Ascending aorta (tissue), 2 donors: ENCODE data around the gene CYTH3. TPM values are rescaled to one million over a fixed set of nuclear protein-coding genes. Genes with fewer than 3 reads are reported as not detected.

Experiments used
- DNase-seq, 2 donors: peaks; one replicate each; pipeline ENCODE4 v3.0.0-alpha.2; 2019; ENCODE audit warnings: low spot score in 2 of 2
- H3K27ac ChIP-seq, 2 donors: fragments of 200-600 bp; sonication (generic); one replicate each; pipeline ENCODE4 v1.5.1; 2016 to 2017; ENCODE audit warnings: mild to moderate bottlenecking in 1 of 2
- H3K27me3 ChIP-seq: fragments of 200-600 bp; sonication (generic); one replicate; pipeline ENCODE4 v1.5.1; 2017
- H3K36me3 ChIP-seq, 2 donors: fragments of 200-600 bp; sonication (generic); one replicate each; pipeline ENCODE4 v1.5.1; 2016
- H3K4me1 ChIP-seq, 2 donors: fragments of 200-600 bp; sonication (generic); one replicate each; pipeline ENCODE4 v1.5.1; 2016 to 2017; ENCODE audit warnings: mild to moderate bottlenecking in 1 of 2
- H3K4me3 ChIP-seq, 2 donors: fragments of 200-600 bp; sonication (generic); one replicate each; pipeline ENCODE4 v1.5.1; 2016 to 2017; ENCODE audit warnings: mild to moderate bottlenecking in 1 of 2
- H3K9me3 ChIP-seq, 2 donors: fragments of 200-600 bp; sonication (generic); one replicate each; pipeline ENCODE4 v1.5.1; 2016
- CTCF ChIP-seq, 3 experiments: fragments of 200-600 bp in 2 of 3; fragments of 450-650 bp in 1 of 3; sonication (generic) in 2 of 3; IDR thresholded peaks; one replicate each; pipeline ENCODE4 v1.5.1; 2016 to 2019; ENCODE audit warnings: antibody characterized with exemption in 3 of 3, mild to moderate bottlenecking in 1 of 3, moderate library complexity in 1 of 3
- intact Hi-C: fragments of 100-400 bp; cut with DNase I; formaldehyde crosslinking; loops from one replicate; pipeline ENCODE4 v1.15.1; 2023
- total RNA-seq: library from RNA; depleted of rRNA; stranded (reverse); fragments of >200 nt; gene quantifications from one replicate; pipeline ENCODE4 v1.1.0, GENCODE V29; 2016

The CYTH3 gene
- total RNA-seq, 1 donor from 2014 or later, result 51.8 TPM

- no peak for DNase-seq
- no peaks in the 10 kb centered on the region for H3K27me3 ChIP-seq
- H3K4me3 ChIP-seq, result no peak overlapping the region
- H3K27ac ChIP-seq, result no peak overlapping the region
- no peak for TF ChIP-seq CTCF (IDR thresholded peaks at IDR 0.05)
- H3K4me1 ChIP-seq, result peaks cover 7 to 36% of the 10 kb centered on the region in 2 donors
- intact Hi-C loops, result no loop called here
- H3K9me3 ChIP-seq, result no peaks in the 10 kb centered on the region
- H3K36me3 ChIP-seq, result peaks cover 42 to 46% of the 10 kb centered on the region in 2 donors
Measured at GRCh38 chr7:6172910-6173295, 99.5 kb downstream of the CYTH3 start.

GRCh38 chr7:6172224-6172909, 100.1 kb downstream of the CYTH3 start:
- no peaks in the 10 kb centered on the region for H3K27me3 ChIP-seq
- peak overlapping the region in 1 of 2 donors; percentile 10 for H3K27ac ChIP-seq
- peaks cover 42 to 43% of the 10 kb centered on the region in 2 donors for H3K36me3 ChIP-seq
- no peak for TF ChIP-seq CTCF (IDR thresholded peaks at IDR 0.05)
- no peak for DNase-seq
- intact Hi-C loops, result no loop called here
- no peaks in the 10 kb centered on the region for H3K9me3 ChIP-seq
- peaks cover 7 to 35% of the 10 kb centered on the region in 2 donors for H3K4me1 ChIP-seq
- H3K4me3 ChIP-seq, result no peak overlapping the region

- no peak overlapping the region for H3K4me3 ChIP-seq
- intact Hi-C loops, result no loop called here
- peak overlapping the region; percentile 10 to 33 for H3K27ac ChIP-seq
- no peaks in the 10 kb centered on the region for H3K9me3 ChIP-seq
- no peak for DNase-seq
- TF ChIP-seq CTCF (IDR thresholded peaks at IDR 0.05), result no peak
- peaks cover 42% of the 10 kb centered on the region in 2 donors for H3K36me3 ChIP-seq
- peaks cover 2 to 32% of the 10 kb centered on the region in 2 donors for H3K4me1 ChIP-seq
- no peaks in the 10 kb centered on the region for H3K27me3 ChIP-seq
Measured at GRCh38 chr7:6171532-6172223, 100.7 kb downstream of the CYTH3 start.

- Histone ChIP-seq H3K36me3 (peaks cover 42 to 44% of the 10 kb centered on the region in 2 donors), H3K27me3 (no peaks in the 10 kb centered on the region), H3K9me3 (no peaks in the 10 kb centered on the region), H3K4me1 (peaks cover 0 to 24% of the 10 kb centered on the region in 2 donors), H3K27ac (peak overlapping the region; percentile 10 to 33), H3K4me3 (no peak overlapping the region)
- intact Hi-C loops, result no loop called here
- no peak for DNase-seq
- TF ChIP-seq CTCF (IDR thresholded peaks at IDR 0.05), result no peak
Measured at GRCh38 chr7:6170571-6171531, 101.6 kb downstream of the CYTH3 start.

GRCh38 chr7:6169805-6170520, 102.5 kb downstream of the CYTH3 start:
- Histone ChIP-seq H3K4me1 (peaks cover 0 to 17% of the 10 kb centered on the region in 2 donors), H3K9me3 (no peaks in the 10 kb centered on the region), H3K4me3 (no peak overlapping the region), H3K27me3 (no peaks in the 10 kb centered on the region), H3K27ac (no peak overlapping the region), H3K36me3 (peaks cover 51 to 53% of the 10 kb centered on the region in 2 donors)
- TF ChIP-seq CTCF (IDR thresholded peaks at IDR 0.05), result no peak
- intact Hi-C loops, result loop anchor here (10.0 kb wide), 1 partner anchor 275 kb away; the partner anchor contains the start of gene DAGLB
- no peak for DNase-seq
